Aorta (tissue), 5 donors: ENCODE measurements around the gene APLN. TPM values are rescaled to one million over a fixed set of nuclear protein-coding genes. Genes with fewer than 3 reads are reported as not detected.

Source experiments
- ATAC-seq: fragments of 200-7000 bp; cut with Tn5 transposase; one replicate; pipeline ENCODE4 v1.9.1; 2022; ENCODE audit warnings: moderate library complexity; ENCODE audit not compliant: low FRiP score
- DNase-seq, 2 donors: peaks; one replicate each; pipeline ENCODE4 v3.0.0-alpha.2; 2020
- H3K27ac ChIP-seq, 2 donors: one replicate each; pipeline ENCODE4 v1.5.1; 2013; ENCODE audit warnings: low read length in 2 of 2, mild to moderate bottlenecking in 2 of 2, moderate library complexity in 2 of 2, control low read depth in 1 of 2, inconsistent platforms in 1 of 2, low read depth in 1 of 2
- H3K27me3 ChIP-seq, 2 donors: one replicate each; pipeline ENCODE4 v1.6.1; 2013; ENCODE audit warnings: control low read depth in 1 of 2, low read length in 1 of 2, mild to moderate bottlenecking in 1 of 2, moderate library complexity in 1 of 2; ENCODE audit not compliant: insufficient read depth in 2 of 2, control insufficient read depth in 1 of 2
- H3K36me3 ChIP-seq, 2 donors: one replicate each; pipeline ENCODE4 v1.6.1; 2013; ENCODE audit warnings: control low read depth in 1 of 2, low read length in 1 of 2, mild to moderate bottlenecking in 1 of 2; ENCODE audit not compliant: insufficient read depth in 2 of 2, control insufficient read depth in 1 of 2
- H3K4me1 ChIP-seq, 2 donors: one replicate each; pipeline ENCODE4 v1.6.1; 2013; ENCODE audit warnings: low read length in 2 of 2, control low read depth in 1 of 2, mild to moderate bottlenecking in 1 of 2, moderate library complexity in 1 of 2; ENCODE audit not compliant: insufficient read depth in 2 of 2, control insufficient read depth in 1 of 2
- H3K4me3 ChIP-seq, 2 donors: one replicate each; pipeline ENCODE4 v1.5.1; 2013; ENCODE audit warnings: low read length in 2 of 2, control low read depth in 1 of 2, mild to moderate bottlenecking in 1 of 2
- H3K9me3 ChIP-seq: one replicate; pipeline ENCODE4 v1.6.1; 2013; ENCODE audit warnings: mild to moderate bottlenecking, low read length; ENCODE audit not compliant: control insufficient read depth
- WGBS, 2 donors: extraction: QIAGEN DNeasy Blood & Tissue Kit; methylation state at CpG; one replicate each; pipeline ENCODE4 v1.1.7; 2013; 5-methylcytosine and 5-hydroxymethylcytosine counted together
- intact Hi-C, 2 donors: fragments of 100-400 bp; cut with DNase I; formaldehyde crosslinking; loops; one replicate each; pipeline versions ENCODE4 v1.14.2 to v1.15.0; 2022
- polyA plus RNA-seq, 2 donors: library from polyadenylated mRNA; stranded (reverse); fragments of 200-250 nt; gene quantifications; one replicate each; pipeline ENCODE4 v1.2.3, GENCODE V29; 2013
- total RNA-seq, 2 donors: library from RNA; stranded (reverse); fragmentation: NEBNext Ultra II Directional; extraction: Animal tissue kit (Norgen Biotek cat#: 25700); gene quantifications; one replicate each; pipeline ENCODE4 v1.2.1, GENCODE V29; 2021
- donor health status: healthy with polysubstance abuse.
- donor health status: Bipolar disorder and iron deficiency.
- donor health status: DM: no; HTN: no; CAD: no.
- donor health status: DM: no; HTN: no; CAD: no.
- donor health status: DM: yes; HTN: yes; CAD: no.

APLN gene
- total and polyA plus RNA-seq, 4 donors = 0.08 to 24.0 (median 6.6) TPM

DNA sequence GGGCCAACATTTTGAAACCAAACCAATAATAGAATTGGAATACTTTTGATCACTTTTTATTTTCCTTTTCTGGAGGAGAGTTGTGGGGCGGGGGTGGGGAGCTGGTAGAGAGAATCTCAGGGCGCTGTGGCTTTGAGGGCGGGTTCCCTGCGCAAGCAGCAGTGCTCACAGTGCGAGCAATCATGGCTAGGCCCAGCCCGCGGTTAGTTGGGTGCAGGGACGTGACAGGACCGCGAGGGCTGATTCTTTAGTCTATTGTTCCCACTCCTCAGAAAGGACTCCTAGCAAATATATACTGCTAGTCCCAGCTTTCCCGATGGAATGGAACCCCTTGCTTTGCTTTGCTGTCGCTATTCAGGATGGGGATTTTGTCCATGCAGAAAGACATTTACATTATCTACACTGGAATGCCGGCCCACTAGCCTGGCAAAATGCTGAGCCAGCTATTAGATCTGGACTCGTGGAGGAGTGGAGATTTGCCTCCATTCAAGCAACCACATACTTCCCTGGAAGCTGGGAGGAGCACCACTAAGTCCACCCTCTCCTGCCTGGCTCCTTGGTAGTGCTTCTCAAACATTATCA lies 23.9 kb upstream of the APLN start:
- H3K36me3 ChIP-seq = no peaks in the 10 kb centered on the region
- 6 to 38% methylated on average over 14 of the region's 14 CpGs for WGBS, 2 donors
- DNase-seq (no peak), ATAC-seq (no peak)
- no peaks in the 10 kb centered on the region for H3K9me3 ChIP-seq
- peak overlapping the region in 1 of 2 donors; percentile 47 for H3K27ac ChIP-seq
- no peaks in the 10 kb centered on the region for H3K27me3 ChIP-seq
- intact Hi-C loops = no loop called here
- H3K4me1 ChIP-seq = no peaks in the 10 kb centered on the region
- H3K4me3 ChIP-seq = no peak overlapping the region

- intact Hi-C loops = no loop called here
- no peaks in the 10 kb centered on the region for H3K9me3 ChIP-seq
- H3K27me3 ChIP-seq = no peaks in the 10 kb centered on the region
- ATAC-seq (no peak), DNase-seq (no peak)
- no peak overlapping the region for H3K27ac ChIP-seq
- H3K4me1 ChIP-seq = no peaks in the 10 kb centered on the region
- no peaks in the 10 kb centered on the region for H3K36me3 ChIP-seq
- H3K4me3 ChIP-seq = no peak overlapping the region
Measured at GRCh38 chrX:129667412-129667811, 12.7 kb upstream of the APLN start.

DNA sequence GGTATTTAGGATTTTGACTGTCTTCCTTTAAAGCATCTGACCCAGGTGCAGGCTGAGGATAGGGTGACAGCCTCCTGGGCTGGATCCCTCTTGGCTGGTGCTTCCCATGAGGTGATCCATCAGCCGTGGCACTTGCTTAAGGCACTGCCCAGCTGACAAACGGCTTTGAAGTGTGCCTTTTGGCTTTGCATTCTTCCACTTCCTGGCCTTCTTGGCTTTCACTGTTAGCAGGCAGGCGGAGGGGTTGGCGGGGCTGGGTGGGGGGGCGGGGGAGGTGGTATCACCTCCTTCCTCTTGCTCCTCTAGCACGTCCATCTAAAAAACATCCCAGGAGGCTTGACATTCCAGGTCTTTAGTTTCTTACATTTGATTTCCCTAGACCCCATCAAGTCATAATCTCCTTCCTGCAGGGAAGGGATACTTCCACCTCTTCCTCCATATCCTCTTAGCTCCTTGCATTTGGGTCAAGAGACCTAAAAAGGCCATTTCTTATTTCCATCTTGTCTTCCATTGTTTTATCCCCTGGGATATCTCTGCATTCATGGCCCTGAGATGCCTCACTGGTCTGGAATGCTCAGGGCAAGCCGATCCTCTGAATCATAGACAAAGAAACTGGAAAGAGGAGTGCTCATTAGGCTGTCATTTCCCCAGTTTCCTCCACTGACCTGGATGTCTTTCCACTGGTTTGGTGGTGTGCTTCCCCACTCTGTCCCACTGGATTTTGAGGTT lies 11.3 kb upstream of the APLN start:
- intact Hi-C loops = no loop called here
- Histone ChIP-seq H3K36me3 (no peaks in the 10 kb centered on the region), H3K4me3 (no peak overlapping the region), H3K9me3 (no peaks in the 10 kb centered on the region), H3K27me3 (no peaks in the 10 kb centered on the region), H3K27ac (peak overlapping the region in 1 of 2 donors; percentile 48), H3K4me1 (no peaks in the 10 kb centered on the region)
- WGBS, 2 donors = 9 to 34% methylated on average over 7 of the region's 7 CpGs
- peak in 1 of 2 donors; percentile 60 for DNase-seq
- ATAC-seq = peak; percentile 50

GRCh38 chrX:129663171-129663570 lies 8.4 kb upstream of the APLN start:
- no peak for DNase-seq
- Histone ChIP-seq H3K36me3 (no peaks in the 10 kb centered on the region), H3K9me3 (no peaks in the 10 kb centered on the region), H3K4me1 (no peaks in the 10 kb centered on the region), H3K4me3 (no peak overlapping the region), H3K27ac (no peak overlapping the region), H3K27me3 (no peaks in the 10 kb centered on the region)
- intact Hi-C loops = no loop called here
- WGBS, 2 donors = 4 to 8% methylated on average over 3 of the region's 3 CpGs
- no peak for ATAC-seq

- H3K4me1 ChIP-seq = no peaks in the 10 kb centered on the region
- no peaks in the 10 kb centered on the region for H3K9me3 ChIP-seq
- no peak overlapping the region for H3K4me3 ChIP-seq
- H3K27ac ChIP-seq = no peak overlapping the region
- WGBS, 2 donors = 63 to 80% methylated on average over 1 of the region's 1 CpG
- H3K36me3 ChIP-seq = no peaks in the 10 kb centered on the region
- intact Hi-C loops = no loop called here
- ATAC-seq (no peak), DNase-seq (no peak)
- H3K27me3 ChIP-seq = no peaks in the 10 kb centered on the region
Measured at GRCh38 chrX:129661369-129661768, 6.6 kb upstream of the APLN start.

DNA sequence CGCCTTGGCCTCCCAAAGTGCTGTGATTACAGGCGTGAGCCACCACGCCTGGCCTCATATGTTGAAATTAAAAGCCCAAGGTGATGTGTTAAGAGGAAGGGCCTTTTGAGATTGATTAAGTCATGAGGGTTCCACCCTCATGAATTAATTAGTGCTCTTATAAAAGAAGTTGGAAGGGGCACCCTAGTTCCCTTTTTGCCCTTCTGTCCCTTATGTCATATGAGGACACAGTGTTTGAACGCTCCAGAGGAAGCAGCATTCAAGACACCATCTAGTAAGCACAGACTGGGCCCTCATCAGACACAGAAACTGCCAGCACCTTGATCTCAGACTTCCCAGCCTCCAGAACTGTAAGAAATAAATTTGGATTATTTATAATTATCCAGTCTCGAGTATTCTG lies 5.1 kb upstream of the APLN start:
- WGBS, 2 donors = 79 to 96% methylated on average over 5 of the region's 5 CpGs
- no peak overlapping the region for H3K27ac ChIP-seq

GRCh38 chrX:129659141-129659540 lies 4.4 kb upstream of the APLN start:
- WGBS, 2 donors = 72 to 91% methylated on average over 2 of the region's 2 CpGs
- intact Hi-C loops = loop anchor here in 1 of 2 donors (10.0 kb wide), 1 partner anchor 46 kb away; no protein-coding TSS in a partner anchor
- no peak for ATAC-seq
- Histone ChIP-seq H3K27me3 (no peaks in the 10 kb centered on the region), H3K27ac (no peak overlapping the region), H3K36me3 (no peaks in the 10 kb centered on the region), H3K4me3 (no peak overlapping the region), H3K4me1 (no peaks in the 10 kb centered on the region), H3K9me3 (no peaks in the 10 kb centered on the region)
- no peak for DNase-seq

More for the DNA sequence above, 5.1 kb upstream of the APLN start:
- intact Hi-C loops = loop anchor here in 1 of 2 donors (10.0 kb wide), 1 partner anchor 45 kb away; no protein-coding TSS in a partner anchor
- ATAC-seq (no peak), DNase-seq (no peak)
- Histone ChIP-seq H3K36me3 (no peaks in the 10 kb centered on the region), H3K4me1 (no peaks in the 10 kb centered on the region), H3K9me3 (no peaks in the 10 kb centered on the region), H3K27me3 (no peaks in the 10 kb centered on the region), H3K4me3 (no peak overlapping the region)

GRCh38 chrX:129658429-129658828 lies 3.7 kb upstream of the APLN start:
- Histone ChIP-seq H3K27me3 (no peaks in the 10 kb centered on the region), H3K9me3 (no peaks in the 10 kb centered on the region), H3K36me3 (no peaks in the 10 kb centered on the region), H3K4me3 (no peak overlapping the region), H3K27ac (no peak overlapping the region), H3K4me1 (no peaks in the 10 kb centered on the region)
- intact Hi-C loops = loop anchor here in 1 of 2 donors (10.0 kb wide), 1 partner anchor 46 kb away; no protein-coding TSS in a partner anchor
- ATAC-seq (no peak), DNase-seq (no peak)
- WGBS, 2 donors = 97% methylated on average over 5 of the region's 5 CpGs
